HG03045 (cell line): Measurements from ENCODE around the gene MLN.
"Not testable (repeated sequence)": the region's sequence is repeated elsewhere in the genome, so short reads cannot be mapped to it uniquely, and the experiment has no call there.

Experiments
- ATAC-seq: cut with Tn5 transposase; IDR thresholded peaks from one replicate; pipeline ENCODE4 v1.9.1; 2021; ENCODE audit warnings: mild to moderate bottlenecking, moderate library complexity; ENCODE audit not compliant: unreplicated experiment

The MLN gene

DNA sequence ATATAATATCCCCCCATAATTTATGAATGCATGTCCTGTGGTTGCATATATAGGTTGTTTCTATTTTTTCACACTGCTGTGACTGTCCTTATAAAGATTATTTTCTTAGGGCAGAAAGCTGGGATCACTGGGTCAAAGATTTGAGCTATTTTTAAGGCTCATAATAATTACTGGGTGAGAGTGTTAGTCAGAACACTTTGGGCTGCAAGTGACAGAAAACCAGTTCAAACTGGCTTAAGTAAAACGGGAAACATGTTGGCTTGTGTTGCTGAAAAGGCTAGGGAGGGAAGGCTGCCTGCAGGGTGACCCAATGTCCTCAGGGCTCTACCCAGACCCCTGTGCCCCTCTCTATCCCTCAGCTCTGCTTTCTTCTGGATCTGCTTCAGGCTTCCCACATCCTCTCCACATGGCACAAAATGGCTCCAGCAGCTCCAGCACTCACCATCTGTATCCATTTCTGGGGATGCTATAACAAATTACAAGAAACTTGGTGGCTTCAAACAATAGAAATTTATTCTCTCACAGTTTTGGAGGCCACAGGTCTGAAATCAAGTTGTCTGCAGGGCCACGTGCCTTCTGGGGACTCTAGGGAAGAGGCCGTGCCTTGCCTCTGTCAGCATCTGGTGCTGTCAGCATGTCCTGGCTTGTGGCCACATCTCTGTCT, 33.1 kb upstream of the MLN start:
- no peak for ATAC-seq

DNA sequence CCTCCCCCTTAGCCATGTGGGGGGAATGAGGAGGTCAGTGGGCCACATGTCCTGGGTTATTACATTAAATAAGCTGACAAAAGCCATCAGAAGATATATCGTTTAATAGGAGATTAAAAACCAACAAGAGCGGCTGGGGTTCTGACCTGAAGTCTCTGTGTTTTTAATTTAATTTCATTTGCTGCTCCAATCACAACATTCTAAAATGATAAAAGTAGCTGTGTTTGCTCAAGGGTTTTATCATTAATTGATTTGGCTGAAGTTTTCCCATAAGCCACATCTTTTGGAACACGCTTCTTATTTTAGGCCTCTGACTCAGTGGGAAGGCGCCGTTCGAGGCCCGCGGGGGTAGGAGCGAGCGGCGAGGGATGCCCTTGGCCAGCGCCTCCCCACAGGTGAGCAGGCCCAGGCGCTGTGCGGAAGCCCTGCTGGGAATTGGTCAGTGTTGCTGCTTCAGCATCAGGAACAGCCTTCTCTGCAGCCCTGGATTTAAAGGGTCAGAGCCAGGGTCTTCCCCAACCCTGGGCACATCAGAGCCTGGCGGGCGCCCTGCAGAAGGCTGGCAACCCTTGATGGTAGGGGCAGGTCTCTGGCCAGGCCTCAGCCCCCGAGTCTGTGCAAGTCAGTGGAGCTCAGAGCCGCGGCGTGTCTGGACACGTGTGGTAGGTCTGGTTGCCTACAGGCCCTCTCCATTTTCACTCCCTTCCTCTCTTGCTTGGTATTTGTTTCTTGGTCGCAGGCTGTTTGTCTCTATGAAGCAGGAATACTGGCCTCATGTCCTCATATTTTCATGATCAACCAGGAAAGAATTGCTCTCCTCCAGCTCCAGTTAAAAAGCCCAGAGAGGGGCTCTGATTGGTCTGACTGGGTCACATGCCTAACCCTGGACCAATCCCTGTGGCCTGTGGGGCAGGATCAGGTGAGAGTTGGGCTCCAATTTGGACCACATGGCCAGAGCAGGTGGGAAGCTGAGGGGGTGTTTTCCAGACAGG, 30.9 kb upstream of the MLN start:
- no peak for ATAC-seq

DNA sequence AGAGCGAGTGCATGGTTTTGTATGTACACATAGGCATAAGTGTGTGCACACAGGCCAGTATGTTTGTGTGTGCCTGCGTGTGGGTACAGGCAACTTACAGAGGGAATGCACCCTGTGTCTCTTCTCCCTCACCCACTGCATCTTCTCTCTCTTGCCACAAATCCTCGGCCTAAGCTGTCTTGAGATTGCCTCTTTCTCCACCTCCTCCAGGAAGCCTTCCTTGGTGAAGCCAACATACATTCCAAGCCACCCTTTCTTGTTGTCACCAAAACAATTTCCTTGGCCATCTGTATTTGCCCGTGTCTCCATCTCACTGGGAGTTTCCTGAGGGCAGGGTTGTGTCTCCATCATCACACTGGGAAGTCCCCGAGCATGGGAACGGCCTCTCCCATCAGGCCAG, 29.8 kb upstream of the MLN start:
- ATAC-seq: no peak

DNA sequence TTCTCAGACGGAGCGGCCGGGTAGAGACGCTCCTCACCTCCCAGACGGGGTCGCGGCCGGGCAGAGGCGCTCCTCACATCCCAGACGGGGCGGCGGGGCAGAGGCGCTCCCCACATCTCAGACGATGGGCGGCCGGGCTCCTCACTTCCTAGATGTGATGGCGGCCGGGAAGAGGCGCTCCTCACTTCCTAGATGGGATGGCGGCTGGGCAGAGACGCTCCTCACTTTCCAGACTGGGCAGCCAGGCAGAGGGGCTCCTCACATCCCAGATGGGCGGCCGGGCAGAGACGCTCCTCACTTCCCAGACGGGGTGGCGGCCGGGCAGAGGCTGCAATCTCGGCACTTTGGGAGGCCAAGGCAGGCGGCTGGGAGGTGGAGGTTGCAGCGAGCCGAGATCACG, 29.0 kb upstream of the MLN start:
- ATAC-seq: not testable (repeated sequence)

GRCh38 chr6:33831725-33832124, 27.9 kb upstream of the MLN start:
- not testable (repeated sequence) for ATAC-seq

GRCh38 chr6:33830635-33831240, 26.9 kb upstream of the MLN start:
- no peak for ATAC-seq

- no peak for ATAC-seq
Observed at GRCh38 chr6:33828764-33829731, 25.2 kb upstream of the MLN start.

GRCh38 chr6:33828452-33828763, 24.6 kb upstream of the MLN start:
- ATAC-seq: no peak

DNA sequence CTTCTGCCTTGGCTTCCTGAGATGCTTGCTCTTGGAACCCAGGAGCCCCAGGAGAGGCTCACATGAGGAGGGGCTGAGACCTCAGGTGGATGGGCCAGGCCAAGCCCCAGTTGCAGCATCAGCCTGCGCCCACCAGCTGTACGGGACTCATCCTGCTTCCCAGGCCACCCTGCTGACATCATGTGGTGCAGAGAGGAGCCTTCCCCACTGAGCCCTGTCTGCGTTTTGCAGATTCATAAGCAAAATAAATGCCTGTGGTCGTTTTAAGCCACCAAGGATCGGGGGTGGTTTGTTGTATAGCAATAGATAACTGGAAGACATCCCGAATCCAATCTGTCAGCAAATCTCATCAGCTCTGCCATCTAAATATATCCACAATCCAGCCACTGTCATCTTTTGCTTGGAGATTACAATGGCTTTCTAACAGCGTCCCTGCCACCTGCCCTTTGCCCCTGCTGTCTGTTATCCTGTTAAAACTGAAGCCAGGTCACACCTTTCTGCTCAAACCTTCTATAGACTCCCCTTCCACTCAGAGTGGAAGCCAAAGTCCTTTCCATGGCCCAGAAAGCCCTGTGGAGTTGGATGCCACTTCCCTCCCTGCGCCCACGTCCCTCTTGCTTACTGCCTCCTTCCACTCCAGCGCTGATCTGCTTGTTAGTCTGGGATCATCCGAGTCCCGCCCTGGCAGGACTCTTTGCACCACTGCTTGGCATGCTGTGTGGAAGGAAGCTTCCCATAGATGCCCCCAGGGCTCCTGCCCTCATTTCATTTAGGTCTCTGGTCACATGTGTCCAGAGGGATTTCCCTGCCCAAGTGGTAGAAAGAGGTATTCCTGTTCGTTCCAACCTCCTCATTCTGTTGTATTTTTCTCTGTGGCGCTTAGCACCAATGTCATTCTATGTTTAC, 24.0 kb upstream of the MLN start:
- ATAC-seq: no peak

DNA sequence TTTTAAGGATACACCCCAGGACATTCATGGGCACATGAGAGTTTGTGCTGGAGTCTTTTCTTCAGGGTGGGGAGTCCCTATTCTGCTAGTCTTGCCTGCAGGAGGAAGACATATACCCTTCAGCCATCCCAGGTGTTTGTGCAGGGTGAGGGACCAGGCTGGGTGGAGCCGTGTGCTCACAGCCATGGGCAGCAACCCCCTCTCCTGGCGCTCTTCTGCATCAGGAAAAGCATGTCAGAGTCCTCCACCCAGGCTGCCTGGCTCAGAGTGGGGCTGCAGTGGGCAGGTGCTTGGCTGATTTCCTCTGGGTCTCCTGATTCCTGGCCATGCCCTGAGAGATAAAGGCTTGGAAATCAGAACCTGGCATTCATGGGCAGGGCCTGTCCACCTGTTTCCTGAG, 22.7 kb upstream of the MLN start:
- ATAC-seq: no peak

- no peak for ATAC-seq
Observed at GRCh38 chr6:33824461-33825154, 20.8 kb upstream of the MLN start.

GRCh38 chr6:33823806-33824205, 20.0 kb upstream of the MLN start:
- no peak for ATAC-seq

DNA sequence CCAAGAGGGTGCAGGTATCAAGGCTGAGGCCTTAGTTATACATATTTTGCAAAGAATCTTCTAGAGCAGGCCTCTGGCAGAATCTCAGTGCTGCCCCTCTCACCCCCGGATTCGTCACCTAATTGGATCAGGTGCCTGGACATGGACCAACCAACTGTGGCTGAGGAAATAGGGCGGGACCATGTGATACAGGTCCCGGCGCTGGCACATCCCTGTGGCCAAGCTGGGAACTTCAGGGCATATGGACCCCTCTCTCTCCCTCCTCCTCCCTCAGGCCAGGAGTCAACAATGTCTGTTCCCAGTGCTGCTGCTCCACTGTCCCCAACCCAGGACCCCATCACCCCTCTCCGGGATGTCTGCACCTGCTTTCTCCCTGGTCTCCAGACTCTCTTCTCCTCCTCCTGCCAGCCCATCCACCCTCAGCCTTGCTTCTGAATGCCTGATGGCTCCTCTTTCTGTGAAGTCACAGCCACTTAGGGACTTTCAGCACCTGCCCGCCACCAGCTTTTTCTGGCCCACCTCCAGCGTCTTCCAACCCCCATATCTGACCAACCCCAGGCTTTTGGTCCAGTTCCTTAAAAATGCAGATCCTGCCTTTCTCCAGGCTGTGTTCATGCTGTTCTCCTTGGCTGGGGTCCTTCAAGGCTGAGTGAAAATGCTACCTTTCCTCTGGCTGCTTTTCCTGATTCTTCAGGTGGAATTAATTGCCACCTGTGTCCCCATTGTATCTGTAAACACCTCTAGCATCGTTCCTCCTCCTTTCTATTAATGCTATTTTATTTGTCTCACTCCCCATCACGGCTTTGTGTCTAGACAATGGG, 19.0 kb upstream of the MLN start:
- no peak for ATAC-seq

- ATAC-seq: no peak
Observed at GRCh38 chr6:33820784-33821520, 17.1 kb upstream of the MLN start.

DNA sequence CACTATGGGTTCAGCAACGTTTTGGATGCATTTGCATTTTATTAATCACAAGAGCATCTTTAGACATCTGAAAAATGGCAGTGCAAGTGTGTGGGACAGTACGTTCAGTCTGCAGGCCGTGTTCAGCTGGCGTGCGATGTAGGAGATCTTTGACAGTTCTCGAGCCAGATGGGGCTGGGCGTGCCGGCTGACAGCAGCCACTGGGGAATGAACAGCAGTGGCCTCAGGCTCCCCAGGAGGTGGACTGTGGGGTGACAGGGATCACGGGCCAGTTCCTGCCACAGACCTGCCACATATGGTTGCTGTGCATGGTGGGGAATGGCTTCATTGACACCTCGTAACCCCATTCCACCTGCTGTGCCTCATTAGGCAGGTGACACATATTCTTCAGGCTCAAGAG, 16.4 kb upstream of the MLN start:
- ATAC-seq: no peak

GRCh38 chr6:33819021-33819420, 15.2 kb upstream of the MLN start:
- no peak for ATAC-seq

- ATAC-seq: no peak
Observed at GRCh38 chr6:33818293-33818692, 14.5 kb upstream of the MLN start.

DNA sequence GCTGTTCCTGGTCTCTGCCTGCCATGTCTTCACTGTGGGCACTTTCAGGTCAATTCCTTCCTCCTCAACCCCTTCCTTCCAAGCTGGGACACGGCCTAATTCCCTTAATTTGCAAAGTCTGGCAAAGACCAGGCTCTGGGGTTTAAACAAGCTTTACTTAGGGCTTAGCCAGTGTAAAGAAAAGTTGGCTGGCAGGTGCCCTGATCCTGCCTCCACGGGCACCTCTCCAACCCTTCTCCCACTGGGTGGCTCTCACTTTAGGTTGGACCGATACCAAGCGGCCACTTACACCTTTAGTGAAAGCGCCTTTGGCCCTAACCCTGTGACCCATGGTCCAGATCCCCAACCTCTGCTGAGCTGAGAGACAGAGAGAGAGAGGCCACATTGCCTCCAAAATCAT, 13.7 kb upstream of the MLN start:
- no peak for ATAC-seq
